Spleen (tissue), 11 donors: ENCODE results near the gene PMM2. TPM values are rescaled to one million over a fixed set of nuclear protein-coding genes. Genes with fewer than 3 reads are reported as not detected.
A peak's percentile ranks its signal among the peaks of the same experiment; 100 is the strongest.

Experiments
- DNase-seq: peaks from one replicate; pipeline ENCODE4 v3.0.0-alpha.2; 2020
- H3K27ac ChIP-seq, 8 donors: fragments of 200-600 bp; sonication (generic) in 7 of 8; 1 replicate in 4 of 8; 2 replicates in 4 of 8; pipeline versions ENCODE4 v1.5.0 to v1.8.0; 2016 to 2021; ENCODE audit warnings: inconsistent platforms in 4 of 8, mild to moderate bottlenecking in 4 of 8, moderate library complexity in 1 of 8
- H3K27me3 ChIP-seq, 7 donors: fragments of 200-600 bp; sonication (generic) in 6 of 7; replicated peaks in 1 of 7; 1 replicate in 4 of 7; 2 replicates in 3 of 7; pipeline versions ENCODE4 v1.5.0 to v1.8.0; 2016 to 2021; ENCODE audit warnings: inconsistent platforms in 3 of 7, mild to moderate bottlenecking in 1 of 7
- H3K36me3 ChIP-seq, 6 donors: fragments of 200-600 bp; sonication (generic) in 5 of 6; 1 replicate in 4 of 6; 2 replicates in 2 of 6; pipeline versions ENCODE4 v1.5.0 to v1.8.0; 2016 to 2021; ENCODE audit warnings: inconsistent platforms in 2 of 6
- H3K4me1 ChIP-seq, 6 donors: fragments of 200-600 bp; sonication (generic) in 5 of 6; 1 replicate in 3 of 6; 2 replicates in 3 of 6; pipeline versions ENCODE4 v1.5.0 to v1.8.0; 2016 to 2021; ENCODE audit warnings: inconsistent platforms in 3 of 6
- H3K4me3 ChIP-seq, 8 donors: fragments of 200-600 bp; sonication (generic) in 7 of 8; 1 replicate in 4 of 8; 2 replicates in 4 of 8; pipeline versions ENCODE4 v1.5.0 to v1.8.0; 2016 to 2021; ENCODE audit warnings: inconsistent platforms in 4 of 8, mild to moderate bottlenecking in 4 of 8, moderate library complexity in 2 of 8
- H3K9me3 ChIP-seq, 8 donors: fragments of 200-600 bp; sonication (generic) in 7 of 8; 1 replicate in 4 of 8; 2 replicates in 4 of 8; pipeline versions ENCODE4 v1.5.0 to v1.8.0; 2016 to 2021; ENCODE audit warnings: inconsistent platforms in 4 of 8
- POLR2A ChIP-seq, 3 donors: fragments of 450-650 bp; IDR thresholded peaks; one replicate each; pipeline ENCODE4 v1.5.1; 2017; ENCODE audit warnings: antibody characterized with exemption in 3 of 3, mild to moderate bottlenecking in 1 of 3
- POLR2AphosphoS5 ChIP-seq, 3 donors: sonication (generic); formaldehyde crosslinking; IDR thresholded peaks; one replicate each; pipeline ENCODE4 v1.5.1; 2017; ENCODE audit warnings: antibody characterized with exemption in 3 of 3
- WGBS, 5 donors: extraction: QIAGEN DNeasy Blood & Tissue Kit in 3 of 5; methylation state at CpG; one replicate each; pipeline versions ENCODE4 v1.1.5 to v1.1.7; 2013 to 2018; 5-methylcytosine and 5-hydroxymethylcytosine counted together
- intact Hi-C: fragments of 100-400 bp; cut with DNase I; formaldehyde crosslinking; loops from one replicate; pipeline ENCODE4 v1.15.0; 2023; ENCODE audit warnings: low total_unique reads
- polyA plus RNA-seq, 3 donors: library from polyadenylated mRNA; stranded (reverse); fragments of 200-250 nt; gene quantifications; one replicate each; pipeline ENCODE4 v1.2.1, GENCODE V29; 2013
- total RNA-seq, 7 donors: library from RNA; depleted of rRNA in 3 of 7; stranded (reverse); fragments of >200 nt in 3 of 7; fragmentation: NEBNext Ultra II Directional in 4 of 7; extraction: Animal tissue kit (Norgen Biotek cat#: 25700) in 4 of 7; gene quantifications; one replicate each; pipeline versions ENCODE4 v1.1.0 to v1.2.1, GENCODE V29; 2016 to 2021
- TF ChIP-seq, protein P1 (sequence below), 11 experiments: fragments of 200-600 bp in 7 of 11; fragments of 450-650 bp in 4 of 11; sonication (generic) in 4 of 11; IDR thresholded peaks in 8 of 11; conservative IDR thresholded peaks in 3 of 11; 1 replicate in 7 of 11; 2 replicates in 4 of 11; pipeline versions ENCODE4 v1.4.0 to v1.8.0; 2016 to 2021; ENCODE audit warnings: antibody characterized with exemption in 11 of 11, inconsistent platforms in 4 of 11, mild to moderate bottlenecking in 1 of 11
- donor health status: healthy with polysubstance abuse.
- donor health status: DM: no; HTN: no; CAD: no; lungs with moderate emphysema.
- donor health status: DM: no; HTN: no; CAD: no.
- donor health status: Bipolar disorder and iron deficiency.
- donor health status: healthy.
- donor health status: DM: no; HTN: no; CAD: no.
- donor health status: DM: yes; HTN: yes; CAD: no.

The PMM2 gene
- total and polyA plus RNA-seq, 10 donors, result 13.0 to 38.8 (median 30.8) TPM

DNA sequence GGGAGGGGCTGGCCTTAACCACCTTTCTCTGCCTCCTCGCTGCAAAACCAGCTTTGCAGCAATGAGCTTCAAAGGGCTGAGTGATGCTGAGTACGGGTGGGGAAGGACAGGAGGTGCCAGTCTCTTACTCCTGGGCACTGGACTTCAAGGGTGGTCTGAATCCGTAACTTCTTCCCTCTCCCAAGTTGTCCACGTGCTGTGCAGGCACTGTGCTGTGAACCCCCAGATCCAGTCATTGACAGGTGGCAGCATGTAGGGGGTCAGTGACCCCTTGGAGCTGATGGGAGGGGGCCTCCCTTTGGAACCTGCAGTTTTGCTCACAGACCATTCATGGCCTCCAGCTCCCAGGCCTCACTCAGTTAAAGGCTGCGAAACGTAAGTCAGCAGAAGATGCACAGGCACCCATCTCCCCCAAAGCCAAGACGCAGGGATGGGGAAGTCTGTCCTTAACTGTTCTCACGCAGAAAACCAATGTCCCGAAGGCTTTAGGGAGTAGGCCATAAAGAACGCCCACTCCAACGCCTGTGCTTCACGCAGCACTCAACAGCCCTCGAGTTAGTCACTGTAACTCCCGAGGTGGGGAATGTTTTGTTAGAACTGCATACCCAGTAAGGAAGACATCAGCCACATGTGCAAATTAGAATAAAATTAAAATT lies 92.4 kb downstream of the PMM2 start:
- TF ChIP-seq, protein P1, sequence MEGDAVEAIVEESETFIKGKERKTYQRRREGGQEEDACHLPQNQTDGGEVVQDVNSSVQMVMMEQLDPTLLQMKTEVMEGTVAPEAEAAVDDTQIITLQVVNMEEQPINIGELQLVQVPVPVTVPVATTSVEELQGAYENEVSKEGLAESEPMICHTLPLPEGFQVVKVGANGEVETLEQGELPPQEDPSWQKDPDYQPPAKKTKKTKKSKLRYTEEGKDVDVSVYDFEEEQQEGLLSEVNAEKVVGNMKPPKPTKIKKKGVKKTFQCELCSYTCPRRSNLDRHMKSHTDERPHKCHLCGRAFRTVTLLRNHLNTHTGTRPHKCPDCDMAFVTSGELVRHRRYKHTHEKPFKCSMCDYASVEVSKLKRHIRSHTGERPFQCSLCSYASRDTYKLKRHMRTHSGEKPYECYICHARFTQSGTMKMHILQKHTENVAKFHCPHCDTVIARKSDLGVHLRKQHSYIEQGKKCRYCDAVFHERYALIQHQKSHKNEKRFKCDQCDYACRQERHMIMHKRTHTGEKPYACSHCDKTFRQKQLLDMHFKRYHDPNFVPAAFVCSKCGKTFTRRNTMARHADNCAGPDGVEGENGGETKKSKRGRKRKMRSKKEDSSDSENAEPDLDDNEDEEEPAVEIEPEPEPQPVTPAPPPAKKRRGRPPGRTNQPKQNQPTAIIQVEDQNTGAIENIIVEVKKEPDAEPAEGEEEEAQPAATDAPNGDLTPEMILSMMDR (IDR thresholded peaks at IDR 0.05 in 8 of 11, conservative IDR thresholded peaks at IDR 0.05 in 3 of 11), result no peak
- no peak for TF ChIP-seq POLR2AphosphoS5 (IDR thresholded peaks at IDR 0.05)
- no peak for TF ChIP-seq POLR2A (IDR thresholded peaks at IDR 0.05)
- 88 to 93% (median 91%) methylated on average over 14 of the region's 14 CpGs for WGBS, 5 donors
- DNase-seq, result peak; percentile 44
- Histone ChIP-seq H3K27ac (no peak overlapping the region), H3K36me3 (peaks cover 0 to 73% (median 43%) of the 10 kb centered on the region in 6 donors), H3K9me3 (no peaks in the 10 kb centered on the region), H3K4me1 (peaks cover 5 to 55% (median 23%) of the 10 kb centered on the region in 6 donors), H3K27me3 (peaks cover 0 to 9% (median 0%) of the 10 kb centered on the region in 7 donors), H3K4me3 (no peak overlapping the region)
- intact Hi-C loops, result loop anchor here (10.0 kb wide), 1 partner anchor 235 kb away; no protein-coding TSS in a partner anchor

- no peak for TF ChIP-seq POLR2AphosphoS5 (IDR thresholded peaks at IDR 0.05)
- Histone ChIP-seq H3K36me3 (peaks cover 0 to 78% (median 48%) of the 10 kb centered on the region in 6 donors), H3K9me3 (no peaks in the 10 kb centered on the region), H3K27me3 (peaks cover 0 to 7% (median 0%) of the 10 kb centered on the region in 7 donors), H3K27ac (peak overlapping the region in 2 of 8 donors; percentile 62 to 70), H3K4me3 (no peak overlapping the region), H3K4me1 (peaks cover 5 to 50% (median 21%) of the 10 kb centered on the region in 6 donors)
- intact Hi-C loops, result loop anchor here (10.0 kb wide), 1 partner anchor 234 kb away; no protein-coding TSS in a partner anchor
- 84 to 97% (median 90%) methylated on average over 4 to 5 of the region's 5 CpGs for WGBS, 5 donors
- DNase-seq, result no peak
Measured at GRCh38 chr16:8890549-8890921, 92.9 kb downstream of the PMM2 start.

DNA sequence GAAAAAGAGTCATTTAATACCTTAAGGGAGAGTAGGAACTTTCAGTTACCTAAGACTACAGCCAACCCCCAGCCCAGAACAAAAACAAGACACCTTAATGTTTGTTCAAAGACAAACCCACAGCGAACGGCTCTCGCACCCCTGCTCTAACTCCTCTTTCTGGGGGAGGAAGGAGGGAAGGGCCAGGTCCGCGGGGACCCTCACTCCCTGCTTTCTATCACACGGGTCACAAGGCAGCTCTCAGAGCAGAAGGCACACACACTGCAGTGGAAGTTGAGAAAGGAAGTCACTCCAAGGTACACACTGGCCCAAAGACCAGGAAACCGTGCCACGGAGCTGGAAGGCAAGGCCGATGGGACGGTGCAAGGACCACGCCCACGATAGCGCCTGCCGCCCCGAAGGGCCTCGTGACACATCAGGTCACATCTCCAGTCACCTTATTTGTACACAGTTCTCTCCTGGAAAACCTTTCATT lies 94.5 kb downstream of the PMM2 start:
- Histone ChIP-seq H3K4me3 (no peak overlapping the region), H3K9me3 (no peaks in the 10 kb centered on the region), H3K36me3 (peaks cover 5 to 94% (median 64%) of the 10 kb centered on the region in 6 donors), H3K4me1 (peaks cover 5 to 39% (median 14%) of the 10 kb centered on the region in 6 donors), H3K27me3 (no peaks in the 10 kb centered on the region), H3K27ac (peak overlapping the region in 5 of 8 donors; percentile 59 to 74 (median 63))
- WGBS, 5 donors, result 61 to 78% (median 71%) methylated on average over 16 of the region's 16 CpGs
- intact Hi-C loops, result loop anchor here (10.0 kb wide), 1 partner anchor 233 kb away; no protein-coding TSS in a partner anchor
- peak; percentile 83 for DNase-seq
- TF ChIP-seq POLR2A (IDR thresholded peaks at IDR 0.05) (no peak), POLR2AphosphoS5 (IDR thresholded peaks at IDR 0.05) (peak; percentile 56 to 76 (median 72))

GRCh38 chr16:8893426-8893825 lies 95.8 kb downstream of the PMM2 start:
- WGBS, 5 donors, result 80 to 93% (median 85%) methylated on average over 9 of the region's 9 CpGs
- Histone ChIP-seq H3K27ac (no peak overlapping the region), H3K27me3 (no peaks in the 10 kb centered on the region), H3K4me3 (no peak overlapping the region), H3K36me3 (peaks cover 10 to 96% (median 77%) of the 10 kb centered on the region in 6 donors), H3K9me3 (no peaks in the 10 kb centered on the region), H3K4me1 (peaks cover 5 to 39% (median 14%) of the 10 kb centered on the region in 6 donors)
- TF ChIP-seq POLR2AphosphoS5 (IDR thresholded peaks at IDR 0.05), result peak in 1 of 3 donors; percentile 4
- no peak for TF ChIP-seq POLR2A (IDR thresholded peaks at IDR 0.05)
- peak; percentile 38 for DNase-seq
- intact Hi-C loops, result loop anchor here (10.0 kb wide), 1 partner anchor 231 kb away; no protein-coding TSS in a partner anchor

DNA sequence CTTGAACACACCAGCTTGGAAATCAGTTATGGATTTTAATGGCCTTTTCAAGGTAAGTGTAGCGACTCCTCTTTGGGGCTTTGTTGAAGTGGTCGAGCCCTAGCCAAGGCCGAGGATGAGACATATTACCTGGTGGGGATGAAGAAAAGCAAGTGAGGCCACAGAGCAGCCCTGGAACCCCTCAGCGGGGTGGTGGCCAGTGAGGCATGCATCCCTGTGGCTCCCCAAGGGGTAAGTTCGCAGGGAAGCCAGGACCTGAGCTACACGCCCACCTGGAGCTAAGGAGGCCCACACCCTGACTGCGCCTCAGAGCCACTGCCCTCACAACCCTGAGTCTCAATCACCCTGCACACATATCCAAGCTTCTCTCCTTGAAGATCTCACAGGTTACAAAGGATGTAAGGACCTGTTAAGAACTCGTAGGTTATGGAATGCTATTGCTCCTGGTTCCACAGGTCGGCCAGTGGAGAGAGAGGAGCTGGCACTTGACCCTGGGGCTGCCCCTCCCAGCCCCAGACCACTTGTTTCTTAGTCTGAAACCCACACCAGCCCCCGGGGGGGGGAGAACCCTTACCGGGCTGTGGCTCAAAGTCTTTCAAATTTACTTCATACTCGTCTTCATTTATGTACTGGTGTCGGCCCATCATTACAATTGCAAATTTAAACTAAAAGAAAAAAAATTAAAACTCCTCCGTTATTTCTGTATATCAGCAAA lies 96.5 kb downstream of the PMM2 start:
- H3K36me3 ChIP-seq, result peaks cover 10 to 100% (median 84%) of the 10 kb centered on the region in 6 donors
- TF ChIP-seq POLR2AphosphoS5 (IDR thresholded peaks at IDR 0.05), result peak in 2 of 3 donors; percentile 10 to 52
- TF ChIP-seq POLR2A (IDR thresholded peaks at IDR 0.05), result no peak
- no peak overlapping the region for H3K27ac ChIP-seq
- peaks cover 5 to 39% (median 14%) of the 10 kb centered on the region in 6 donors for H3K4me1 ChIP-seq
- H3K4me3 ChIP-seq, result no peak overlapping the region
- H3K27me3 ChIP-seq, result no peaks in the 10 kb centered on the region
- intact Hi-C loops, result loop anchor here (10.0 kb wide), 1 partner anchor 231 kb away; no protein-coding TSS in a partner anchor
- 83 to 91% (median 88%) methylated on average over 13 to 14 of the region's 14 CpGs for WGBS, 5 donors
- DNase-seq, result peak; percentile 47
- H3K9me3 ChIP-seq, result no peaks in the 10 kb centered on the region
